ENCODE measurements around the gene VSIG4.

DNA sequence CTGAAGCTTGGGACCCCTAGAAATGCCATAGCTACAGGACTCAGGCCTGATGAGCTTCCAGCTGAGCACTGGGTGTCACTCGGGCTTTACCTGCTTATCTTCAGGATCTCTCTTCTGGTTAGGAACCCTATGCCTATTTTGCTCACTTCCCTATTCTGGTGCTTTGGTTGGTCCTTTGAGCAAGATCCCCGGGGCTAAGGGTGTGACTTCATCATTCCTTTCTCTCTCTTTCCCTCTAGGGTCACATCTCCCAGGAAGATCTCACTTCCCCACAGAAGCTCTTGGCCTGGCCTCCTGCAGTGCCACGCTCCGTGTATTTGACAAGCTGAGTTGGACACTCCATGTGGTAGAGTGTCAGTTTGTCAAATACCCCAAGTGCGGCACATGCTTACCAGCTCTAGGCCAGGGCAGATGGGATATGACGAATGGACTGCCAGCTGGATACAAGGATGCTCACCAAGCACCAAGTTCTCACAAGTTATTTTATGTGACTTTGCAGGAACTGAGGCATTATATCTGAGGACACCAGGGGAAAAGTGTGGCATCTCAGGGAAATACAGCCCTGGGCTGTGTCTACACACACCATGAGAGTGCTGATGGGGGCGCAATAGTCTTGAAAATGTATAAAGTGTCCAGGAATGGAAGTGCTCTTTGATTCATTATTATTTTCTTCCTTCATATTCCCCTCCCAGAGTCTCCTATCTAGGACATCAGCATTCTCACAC, 21.1 kb downstream of the VSIG4 start:
- TF ChIP-seq, protein P1, sequence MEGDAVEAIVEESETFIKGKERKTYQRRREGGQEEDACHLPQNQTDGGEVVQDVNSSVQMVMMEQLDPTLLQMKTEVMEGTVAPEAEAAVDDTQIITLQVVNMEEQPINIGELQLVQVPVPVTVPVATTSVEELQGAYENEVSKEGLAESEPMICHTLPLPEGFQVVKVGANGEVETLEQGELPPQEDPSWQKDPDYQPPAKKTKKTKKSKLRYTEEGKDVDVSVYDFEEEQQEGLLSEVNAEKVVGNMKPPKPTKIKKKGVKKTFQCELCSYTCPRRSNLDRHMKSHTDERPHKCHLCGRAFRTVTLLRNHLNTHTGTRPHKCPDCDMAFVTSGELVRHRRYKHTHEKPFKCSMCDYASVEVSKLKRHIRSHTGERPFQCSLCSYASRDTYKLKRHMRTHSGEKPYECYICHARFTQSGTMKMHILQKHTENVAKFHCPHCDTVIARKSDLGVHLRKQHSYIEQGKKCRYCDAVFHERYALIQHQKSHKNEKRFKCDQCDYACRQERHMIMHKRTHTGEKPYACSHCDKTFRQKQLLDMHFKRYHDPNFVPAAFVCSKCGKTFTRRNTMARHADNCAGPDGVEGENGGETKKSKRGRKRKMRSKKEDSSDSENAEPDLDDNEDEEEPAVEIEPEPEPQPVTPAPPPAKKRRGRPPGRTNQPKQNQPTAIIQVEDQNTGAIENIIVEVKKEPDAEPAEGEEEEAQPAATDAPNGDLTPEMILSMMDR (IDR thresholded peaks at IDR 0.05): no peak
- no peak for TF ChIP-seq EZH2 (IDR thresholded peaks at IDR 0.05; ENCODE audit: borderline replicate concordance, insufficient read depth, low read depth, low read length, poor library complexity, severe bottlenecking)
